ENCODE data around the gene AKAP7.

The AKAP7 gene

GRCh38 chr6:131191590-131191989, 56.3 kb downstream of the AKAP7 start:
- H3K27ac ChIP-seq, result no peak overlapping the region
- no peak for DNase-seq (ENCODE audit: low read depth, low spot score)

GRCh38 chr6:131197716-131198115, 62.4 kb downstream of the AKAP7 start:
- DNase-seq (ENCODE audit: low read depth, low spot score), result no peak
- H3K27ac ChIP-seq, result no peak overlapping the region

- H3K27ac ChIP-seq, result no peak overlapping the region
- peak; percentile 22 for DNase-seq (ENCODE audit: low read depth, low spot score)
These were observed 64.5 kb downstream of the AKAP7 start for GRCh38 chr6:131199568-131200272.

GRCh38 chr6:131205481-131206244, 70.4 kb downstream of the AKAP7 start:
- no peak overlapping the region for H3K27ac ChIP-seq
- DNase-seq (ENCODE audit: low read depth, low spot score), result no peak

- DNase-seq (ENCODE audit: low read depth, low spot score), result no peak
- H3K27ac ChIP-seq, result no peak overlapping the region
These were observed 71.4 kb downstream of the AKAP7 start for GRCh38 chr6:131206463-131207251.

GRCh38 chr6:131208787-131209186, 73.5 kb downstream of the AKAP7 start:
- no peak overlapping the region for H3K27ac ChIP-seq
- DNase-seq (ENCODE audit: low read depth, low spot score), result no peak

GRCh38 chr6:131210469-131210868, 75.2 kb downstream of the AKAP7 start:
- no peak overlapping the region for H3K27ac ChIP-seq
- no peak for DNase-seq (ENCODE audit: low read depth, low spot score)

GRCh38 chr6:131212024-131212423, 76.8 kb downstream of the AKAP7 start:
- no peak for DNase-seq (ENCODE audit: low read depth, low spot score)
- no peak overlapping the region for H3K27ac ChIP-seq

GRCh38 chr6:131212913-131213312, 77.6 kb downstream of the AKAP7 start:
- DNase-seq (ENCODE audit: low read depth, low spot score), result no peak
- no peak overlapping the region for H3K27ac ChIP-seq

GRCh38 chr6:131213501-131213990, 78.3 kb downstream of the AKAP7 start:
- H3K27ac ChIP-seq, result no peak overlapping the region
- no peak for DNase-seq (ENCODE audit: low read depth, low spot score)

- H3K27ac ChIP-seq, result no peak overlapping the region
- DNase-seq (ENCODE audit: low read depth, low spot score), result no peak
These were observed 80.0 kb downstream of the AKAP7 start for GRCh38 chr6:131215219-131215618.

- no peak overlapping the region for H3K27ac ChIP-seq
- DNase-seq (ENCODE audit: low read depth, low spot score), result no peak
These were observed 81.0 kb downstream of the AKAP7 start for GRCh38 chr6:131216246-131216645.

GRCh38 chr6:131222773-131223172, 87.5 kb downstream of the AKAP7 start:
- no peak for DNase-seq (ENCODE audit: low read depth, low spot score)
- no peak overlapping the region for H3K27ac ChIP-seq

GRCh38 chr6:131223416-131223815, 88.1 kb downstream of the AKAP7 start:
- H3K27ac ChIP-seq, result no peak overlapping the region
- no peak for DNase-seq (ENCODE audit: low read depth, low spot score)

GRCh38 chr6:131225127-131225526, 89.9 kb downstream of the AKAP7 start:
- no peak for DNase-seq (ENCODE audit: low read depth, low spot score)
- H3K27ac ChIP-seq, result no peak overlapping the region

GRCh38 chr6:131225959-131226358, 90.7 kb downstream of the AKAP7 start:
- no peak for DNase-seq (ENCODE audit: low read depth, low spot score)
- H3K27ac ChIP-seq, result no peak overlapping the region

GRCh38 chr6:131226459-131227157, 91.3 kb downstream of the AKAP7 start:
- no peak overlapping the region for H3K27ac ChIP-seq
- DNase-seq (ENCODE audit: low read depth, low spot score), result no peak

- no peak for DNase-seq (ENCODE audit: low read depth, low spot score)
- no peak overlapping the region for H3K27ac ChIP-seq
These were observed 91.9 kb downstream of the AKAP7 start for GRCh38 chr6:131227158-131227543.

- no peak for DNase-seq (ENCODE audit: low read depth, low spot score)
- H3K27ac ChIP-seq, result no peak overlapping the region
These were observed 95.8 kb downstream of the AKAP7 start for GRCh38 chr6:131231103-131231502.

GRCh38 chr6:131231891-131232290, 96.6 kb downstream of the AKAP7 start:
- DNase-seq (ENCODE audit: low read depth, low spot score), result no peak
- H3K27ac ChIP-seq, result no peak overlapping the region

Data from epithelial cell of prostate (primary cell).